OCI-LY7 (cell line): ENCODE data around the gene TMEM158.

Experiments
- CTCF ChIP-seq: fragments of 200-600 bp; sonication (generic); conservative IDR thresholded peaks from 2 replicates; pipeline ENCODE4 v1.5.1; 2014; ENCODE audit warnings: mild to moderate bottlenecking, antibody characterized with exemption, low read length, moderate library complexity, mixed read lengths
- EZH2phosphoT487 ChIP-seq: fragments of 200-600 bp; sonication (generic); IDR thresholded peaks from 2 replicates; pipeline ENCODE4 v1.6.1; 2018; ENCODE audit warnings: low read depth, borderline replicate concordance, mild to moderate bottlenecking, mixed run types, antibody characterized with exemption, low read length, moderate library complexity, mixed read lengths

GRCh38 chr3:45191924-45192417 is 34.1 kb downstream of the TMEM158 start:
- TF ChIP-seq CTCF (no peak), EZH2phosphoT487 (no peak)
